Bronchial epithelial cell (primary cell): ENCODE measurements around the gene FAM184A. TPM values are rescaled to one million over a fixed set of nuclear protein-coding genes. Genes with fewer than 3 reads are reported as not detected.

Experiments
- DNase-seq: peaks from one replicate; pipeline ENCODE4 v3.0.0-alpha.2; 2010; ENCODE audit warnings: low read depth
- FAIRE-seq: peaks from 2 replicates; lab custom pipeline; 2011; peaks lifted over from hg19 to GRCh38; lab: Jason Lieb, UNC
- H3K27me3 ChIP-seq: 2 replicates; pipeline ENCODE4 v1.5.1; 2011; ENCODE audit warnings: low read length; ENCODE audit not compliant: control insufficient read depth, insufficient read depth
- H3K36me3 ChIP-seq: 2 replicates; pipeline ENCODE4 v1.5.1; 2011; ENCODE audit warnings: low read length; ENCODE audit not compliant: control insufficient read depth, insufficient read depth
- H3K4me3 ChIP-seq: 2 replicates; pipeline ENCODE4 v1.5.1; 2011; ENCODE audit warnings: mild to moderate bottlenecking, low read depth, low read length, control low read depth
- CTCF ChIP-seq: IDR thresholded peaks from 2 replicates; pipeline ENCODE4 v1.5.1; 2011; ENCODE audit warnings: mild to moderate bottlenecking, moderate library complexity, low read length, control low read depth, inconsistent platforms; ENCODE audit not compliant: insufficient read depth, severe bottlenecking
- total RNA-seq: library from RNA; depleted of rRNA; stranded (reverse); fragments of >200 nt; gene quantifications from 2 replicates; pipeline ENCODE4 v1.2.1, GENCODE V29; 2014

The FAM184A gene
- total RNA-seq, 1 donor from 2014 or later, result under 0.01 TPM

- TF ChIP-seq CTCF, result no peak
- DNase-seq (no peak), FAIRE-seq (no peak)
- no peaks in the 10 kb centered on the region for H3K27me3 ChIP-seq
- H3K36me3 ChIP-seq, result no peaks in the 10 kb centered on the region
- H3K4me3 ChIP-seq, result no peak overlapping the region
Measured at GRCh38 chr6:118965843-118966370, 112.6 kb downstream of the FAM184A start.

GRCh38 chr6:118965371-118965770, 113.1 kb downstream of the FAM184A start:
- Histone ChIP-seq H3K36me3 (no peaks in the 10 kb centered on the region), H3K27me3 (no peaks in the 10 kb centered on the region), H3K4me3 (no peak overlapping the region)
- FAIRE-seq, result no peak
- TF ChIP-seq CTCF, result no peak
- peak; percentile 1 for DNase-seq

- TF ChIP-seq CTCF, result no peak
- DNase-seq (peak; percentile 17), FAIRE-seq (no peak)
- H3K36me3 ChIP-seq, result no peaks in the 10 kb centered on the region
- H3K27me3 ChIP-seq, result no peaks in the 10 kb centered on the region
- no peak overlapping the region for H3K4me3 ChIP-seq
Measured at GRCh38 chr6:118963003-118963402, 115.5 kb downstream of the FAM184A start.

GRCh38 chr6:118959903-118960302, 118.6 kb downstream of the FAM184A start:
- Histone ChIP-seq H3K36me3 (no peaks in the 10 kb centered on the region), H3K4me3 (no peak overlapping the region), H3K27me3 (no peaks in the 10 kb centered on the region)
- FAIRE-seq (no peak), DNase-seq (no peak)
- no peak for TF ChIP-seq CTCF

GRCh38 chr6:118953391-118953790, 125.1 kb downstream of the FAM184A start:
- Histone ChIP-seq H3K4me3 (no peak overlapping the region), H3K36me3 (no peaks in the 10 kb centered on the region), H3K27me3 (no peaks in the 10 kb centered on the region)
- no peak for TF ChIP-seq CTCF
- DNase-seq (no peak), FAIRE-seq (no peak)

- FAIRE-seq, result no peak
- TF ChIP-seq CTCF, result no peak
- no peak overlapping the region for H3K4me3 ChIP-seq
- no peak for DNase-seq
- H3K36me3 ChIP-seq, result no peaks in the 10 kb centered on the region
- H3K27me3 ChIP-seq, result no peaks in the 10 kb centered on the region
Measured at GRCh38 chr6:118952683-118953082, 125.8 kb downstream of the FAM184A start.
